NCI-H524 treated with DMSO at 0.1 percent for 48 hours (cell line): ENCODE results near the gene ESRRB.
A peak's percentile ranks its signal among the peaks of the same experiment; 100 is the strongest.

Source experiments
- DNase-seq: peaks from one replicate; lab custom pipeline; 2025; lab: John Stamatoyannopoulos, UW

Gene ESRRB

GRCh38 chr14:76352639-76353281 lies 23.2 kb upstream of the ESRRB start:
- DNase-seq, result peak; percentile 27

GRCh38 chr14:76354310-76354709 lies 21.6 kb upstream of the ESRRB start:
- DNase-seq, result no peak

- no peak for DNase-seq
Measured at GRCh38 chr14:76355771-76356170, 20.2 kb upstream of the ESRRB start.

GRCh38 chr14:76371066-76371465 lies 4.9 kb upstream of the ESRRB start:
- no peak for DNase-seq

- DNase-seq, result no peak
Measured at GRCh38 chr14:76373456-76373855, 2.5 kb upstream of the ESRRB start.

GRCh38 chr14:76375484-76375883 lies 453 bp upstream of the ESRRB start:
- no peak for DNase-seq

- no peak for DNase-seq
Measured at GRCh38 chr14:76376409-76376877, 506 bp downstream of the ESRRB start.

- DNase-seq, result no peak
Measured at GRCh38 chr14:76376878-76377734, 1.2 kb downstream of the ESRRB start.

GRCh38 chr14:76377735-76378074 lies 1.8 kb downstream of the ESRRB start:
- no peak for DNase-seq

GRCh38 chr14:76380991-76381390 lies 5.1 kb downstream of the ESRRB start:
- DNase-seq, result no peak

- DNase-seq, result no peak
Measured at GRCh38 chr14:76381817-76382494, 6.0 kb downstream of the ESRRB start.

- no peak for DNase-seq
Measured at GRCh38 chr14:76382495-76382832, 6.5 kb downstream of the ESRRB start.

GRCh38 chr14:76385435-76385834 lies 9.5 kb downstream of the ESRRB start:
- DNase-seq, result no peak

- DNase-seq, result no peak
Measured at GRCh38 chr14:76386944-76387782, 11.2 kb downstream of the ESRRB start.

GRCh38 chr14:76389841-76390240 lies 13.9 kb downstream of the ESRRB start:
- DNase-seq, result no peak

- no peak for DNase-seq
Measured at GRCh38 chr14:76390621-76391020, 14.7 kb downstream of the ESRRB start.

- DNase-seq, result no peak
Measured at GRCh38 chr14:76391981-76392690, 16.2 kb downstream of the ESRRB start.

GRCh38 chr14:76394569-76394968 lies 18.6 kb downstream of the ESRRB start:
- DNase-seq, result no peak

- DNase-seq, result no peak
Measured at GRCh38 chr14:76395161-76395560, 19.2 kb downstream of the ESRRB start.

GRCh38 chr14:76396714-76397187 lies 20.8 kb downstream of the ESRRB start:
- DNase-seq, result no peak

- DNase-seq, result no peak
Measured at GRCh38 chr14:76405627-76406026, 29.7 kb downstream of the ESRRB start.
